ENCODE measurements around the gene WHRN.
A peak's percentile ranks its signal among the peaks of the same experiment; 100 is the strongest.

Gene WHRN

DNA sequence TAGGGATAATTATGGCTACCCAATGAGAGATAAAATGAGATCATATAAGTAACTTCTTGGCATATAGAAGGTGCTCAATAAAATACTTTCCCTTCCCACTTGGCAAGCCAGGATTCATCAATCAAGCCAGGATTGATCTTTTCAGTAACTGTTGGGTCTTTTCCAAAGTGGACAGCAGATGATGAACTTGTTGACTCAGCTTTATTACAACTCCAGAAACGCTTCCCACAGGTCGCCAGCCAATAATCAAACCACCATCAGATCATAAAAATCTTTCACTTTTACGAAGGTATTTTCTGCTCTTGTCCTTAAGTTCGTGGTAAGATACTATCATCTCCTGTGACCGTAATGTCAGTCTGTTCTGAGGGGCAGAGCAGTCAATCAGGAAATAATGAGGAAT, 39.8 kb upstream of the WHRN start:
- DNase-seq (ENCODE audit: low read depth) = no peak
- TF ChIP-seq, protein P1, sequence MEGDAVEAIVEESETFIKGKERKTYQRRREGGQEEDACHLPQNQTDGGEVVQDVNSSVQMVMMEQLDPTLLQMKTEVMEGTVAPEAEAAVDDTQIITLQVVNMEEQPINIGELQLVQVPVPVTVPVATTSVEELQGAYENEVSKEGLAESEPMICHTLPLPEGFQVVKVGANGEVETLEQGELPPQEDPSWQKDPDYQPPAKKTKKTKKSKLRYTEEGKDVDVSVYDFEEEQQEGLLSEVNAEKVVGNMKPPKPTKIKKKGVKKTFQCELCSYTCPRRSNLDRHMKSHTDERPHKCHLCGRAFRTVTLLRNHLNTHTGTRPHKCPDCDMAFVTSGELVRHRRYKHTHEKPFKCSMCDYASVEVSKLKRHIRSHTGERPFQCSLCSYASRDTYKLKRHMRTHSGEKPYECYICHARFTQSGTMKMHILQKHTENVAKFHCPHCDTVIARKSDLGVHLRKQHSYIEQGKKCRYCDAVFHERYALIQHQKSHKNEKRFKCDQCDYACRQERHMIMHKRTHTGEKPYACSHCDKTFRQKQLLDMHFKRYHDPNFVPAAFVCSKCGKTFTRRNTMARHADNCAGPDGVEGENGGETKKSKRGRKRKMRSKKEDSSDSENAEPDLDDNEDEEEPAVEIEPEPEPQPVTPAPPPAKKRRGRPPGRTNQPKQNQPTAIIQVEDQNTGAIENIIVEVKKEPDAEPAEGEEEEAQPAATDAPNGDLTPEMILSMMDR (conservative IDR thresholded peaks at IDR 0.05; ENCODE audit: low read length) = no peak
- no peak overlapping the region for H3K4me3 ChIP-seq (ENCODE audit: low read length)

DNA sequence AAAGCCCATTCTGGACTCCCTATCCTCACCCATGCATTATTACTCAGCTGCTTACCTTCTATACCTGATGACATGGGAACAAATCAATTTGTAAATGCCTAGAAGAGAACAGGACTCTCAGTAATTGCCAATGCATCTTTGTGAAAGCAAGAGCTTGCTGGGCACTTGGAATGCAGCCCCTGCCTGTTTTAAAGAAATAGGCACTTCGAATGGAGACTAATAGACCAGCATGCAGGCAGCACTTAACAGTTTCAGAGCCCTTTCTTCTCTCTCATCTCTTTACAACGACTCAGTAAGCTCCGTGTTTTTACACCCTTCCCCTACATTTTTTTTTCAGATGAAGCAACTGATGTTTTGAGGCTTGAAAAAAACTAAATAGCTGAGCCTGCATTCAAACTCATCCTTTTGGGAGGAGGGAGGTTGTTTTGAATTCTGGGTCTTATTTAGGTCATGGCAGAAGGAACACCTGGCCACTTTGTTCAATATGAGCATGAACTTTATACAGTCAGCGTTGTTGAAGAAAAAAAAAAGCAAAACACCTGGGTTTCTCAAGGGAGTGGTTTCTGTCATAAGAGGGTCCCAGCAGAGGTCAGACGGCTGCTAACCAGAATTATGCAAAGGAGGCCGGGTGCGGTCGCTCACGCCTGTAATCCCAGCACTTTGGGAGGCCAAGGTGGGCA, 34.6 kb upstream of the WHRN start:
- no peak for DNase-seq (ENCODE audit: low read depth)
- TF ChIP-seq, protein P1 (conservative IDR thresholded peaks at IDR 0.05; ENCODE audit: low read length) = no peak
- H3K4me3 ChIP-seq (ENCODE audit: low read length) = no peak overlapping the region

DNA sequence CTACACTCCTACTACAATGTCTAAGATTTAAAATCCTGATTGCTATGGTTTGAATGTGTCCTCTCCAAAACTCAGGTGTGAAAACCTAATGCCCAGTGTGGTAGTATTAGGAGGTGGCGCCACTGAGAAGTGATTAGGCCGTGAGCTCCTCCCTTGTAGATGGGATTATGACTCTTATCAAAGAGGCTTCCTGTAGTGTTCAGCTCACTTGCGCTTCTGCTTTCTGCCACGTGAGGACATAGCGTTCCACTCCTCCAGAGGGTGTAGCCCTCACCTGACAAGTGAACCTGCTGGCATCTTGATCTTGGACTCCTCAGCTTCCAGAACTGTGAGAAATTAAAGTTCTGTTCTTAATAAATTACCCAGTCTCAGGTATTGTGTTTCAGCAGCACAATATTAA, 33.0 kb upstream of the WHRN start:
- H3K4me3 ChIP-seq (ENCODE audit: low read length) = no peak overlapping the region
- TF ChIP-seq, protein P1 (conservative IDR thresholded peaks at IDR 0.05; ENCODE audit: low read length) = no peak; the same call in 1 of the 2 replicates
- DNase-seq (ENCODE audit: low read depth) = no peak

DNA sequence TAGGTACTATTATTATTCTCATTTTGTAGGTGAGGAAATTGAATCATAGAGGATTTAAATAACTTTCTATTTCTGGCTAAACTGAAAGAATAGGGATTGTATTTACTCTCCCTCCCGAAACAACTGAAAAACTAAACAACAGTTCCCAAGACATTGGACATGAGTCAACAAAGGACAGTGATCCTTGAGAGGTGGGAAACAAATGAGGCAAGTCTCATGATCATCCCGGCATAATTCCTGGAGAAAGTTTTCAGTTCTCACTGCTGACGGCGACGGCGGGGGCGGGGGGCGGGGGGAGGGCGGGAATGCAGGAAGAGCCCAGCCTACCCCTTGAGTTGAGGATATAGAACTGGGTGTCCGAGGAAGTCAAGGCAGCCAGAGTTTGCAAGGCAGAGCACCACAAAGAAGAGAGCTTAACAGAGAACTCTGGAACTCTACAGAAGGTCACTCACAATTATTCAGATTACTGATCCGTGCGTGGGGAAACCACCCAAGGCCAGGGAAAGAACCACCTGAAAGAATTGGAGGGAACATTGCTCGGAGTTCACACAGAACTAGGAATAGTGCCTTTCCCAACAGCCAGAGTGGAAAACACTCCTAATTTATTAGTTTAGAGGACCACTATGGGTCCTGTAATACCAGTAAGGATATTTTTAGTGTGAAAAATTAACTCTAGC, 27.4 kb upstream of the WHRN start:
- H3K4me3 ChIP-seq (ENCODE audit: low read length) = no peak overlapping the region
- TF ChIP-seq, protein P1 (conservative IDR thresholded peaks at IDR 0.05; ENCODE audit: low read length) = no peak
- DNase-seq (ENCODE audit: low read depth) = no peak

DNA sequence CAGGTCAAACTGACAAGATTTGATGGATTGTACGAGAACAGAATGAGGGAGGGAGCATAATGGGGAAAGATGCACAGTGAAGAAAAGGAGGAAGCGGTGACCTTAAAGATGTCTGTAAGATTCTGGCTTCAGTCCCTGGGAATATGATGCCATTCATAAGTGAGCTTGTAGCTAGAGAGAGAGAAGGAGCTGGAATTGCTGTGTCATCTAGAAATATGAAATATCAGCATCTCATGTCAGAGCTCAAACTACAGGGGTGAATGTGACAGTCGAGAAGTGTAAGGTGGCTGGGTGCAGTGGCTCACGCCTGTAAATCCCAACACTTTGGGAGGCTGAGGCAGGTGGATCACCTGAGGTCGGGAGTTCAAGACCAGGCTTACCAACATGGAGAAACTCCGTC, 24.0 kb upstream of the WHRN start:
- DNase-seq (ENCODE audit: low read depth) = no peak
- TF ChIP-seq, protein P1 (conservative IDR thresholded peaks at IDR 0.05; ENCODE audit: low read length) = no peak
- no peak overlapping the region for H3K4me3 ChIP-seq (ENCODE audit: low read length)

DNA sequence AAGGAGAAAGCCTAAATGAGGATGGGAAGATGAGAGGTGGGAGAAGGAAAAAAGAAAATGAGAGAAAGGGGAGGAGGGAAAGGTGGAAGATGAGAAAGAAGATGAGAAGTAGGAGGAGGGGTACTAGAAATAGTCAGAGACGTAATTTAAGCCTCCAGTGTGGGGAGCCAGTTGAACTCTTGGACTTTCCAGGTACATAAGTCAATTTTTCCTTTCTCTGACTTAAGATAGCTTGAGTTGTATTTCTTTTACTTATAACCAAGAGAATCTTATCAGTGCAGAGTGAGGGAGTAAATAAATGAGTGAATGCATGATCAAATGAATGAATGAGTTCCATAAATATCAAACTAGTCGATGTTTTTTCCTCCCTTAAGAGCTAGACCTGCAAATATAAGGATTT, 21.5 kb upstream of the WHRN start:
- H3K4me3 ChIP-seq (ENCODE audit: low read length) = no peak overlapping the region
- TF ChIP-seq, protein P1 (conservative IDR thresholded peaks at IDR 0.05; ENCODE audit: low read length) = no peak
- no peak for DNase-seq (ENCODE audit: low read depth)

DNA sequence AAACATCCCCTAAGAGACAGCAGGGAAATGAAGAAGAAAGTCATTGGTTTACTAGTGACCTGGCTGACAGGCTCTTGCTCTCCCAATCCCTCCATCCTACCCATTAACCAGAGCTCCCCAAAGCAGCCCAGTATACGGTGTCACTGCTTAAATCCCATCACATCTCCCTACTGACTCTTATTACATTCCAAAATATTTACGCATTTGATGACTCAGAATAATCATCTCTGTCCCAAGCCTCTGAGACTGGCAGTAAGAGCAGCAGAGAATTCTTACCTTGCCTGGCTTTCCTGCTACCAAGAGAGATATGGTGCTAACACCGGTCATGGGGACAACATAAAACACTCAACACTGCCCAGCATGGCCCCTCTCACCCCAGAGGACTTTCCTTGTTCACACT, 20.2 kb upstream of the WHRN start:
- DNase-seq (ENCODE audit: low read depth) = peak; percentile 71
- TF ChIP-seq, protein P1 (conservative IDR thresholded peaks at IDR 0.05; ENCODE audit: low read length) = no peak
- no peak overlapping the region for H3K4me3 ChIP-seq (ENCODE audit: low read length)
